Omental fat pad (tissue), 4 donors: ENCODE data around the gene RAB40A. TPM values are rescaled to one million over a fixed set of nuclear protein-coding genes. Genes with fewer than 3 reads are reported as not detected.
"Not testable (repeated sequence)": the region's sequence is repeated elsewhere in the genome, so short reads cannot be mapped to it uniquely, and the experiment has no call there.

ENCODE experiments used
- ATAC-seq: fragments of 150-250 bp; one replicate; pipeline ENCODE4 v1.9.1; 2016; ENCODE audit warnings: mild to moderate bottlenecking, moderate library complexity; ENCODE audit not compliant: low FRiP score
- DNase-seq: peaks from one replicate; pipeline ENCODE4 v3.0.0-alpha.2; 2019; ENCODE audit warnings: low spot score
- total RNA-seq, 4 donors: library from RNA; depleted of rRNA; stranded (reverse); fragments of >200 nt; gene quantifications; one replicate each; pipeline ENCODE4 v1.1.0, GENCODE V29; 2016
- TF ChIP-seq, protein P1 (sequence below), 3 donors: fragments of 450-650 bp; IDR thresholded peaks; one replicate each; pipeline ENCODE4 v1.5.1; 2016 to 2017; ENCODE audit warnings: antibody characterized with exemption in 3 of 3, mild to moderate bottlenecking in 3 of 3, moderate library complexity in 2 of 3

RAB40A gene
- total RNA-seq, 4 donors from 2014 or later, result 0.19 to 1.3 (median 0.44) TPM; not detected in 1

GRCh38 chrX:103467156-103467555 lies 52.1 kb downstream of the RAB40A start:
- TF ChIP-seq, protein P1, sequence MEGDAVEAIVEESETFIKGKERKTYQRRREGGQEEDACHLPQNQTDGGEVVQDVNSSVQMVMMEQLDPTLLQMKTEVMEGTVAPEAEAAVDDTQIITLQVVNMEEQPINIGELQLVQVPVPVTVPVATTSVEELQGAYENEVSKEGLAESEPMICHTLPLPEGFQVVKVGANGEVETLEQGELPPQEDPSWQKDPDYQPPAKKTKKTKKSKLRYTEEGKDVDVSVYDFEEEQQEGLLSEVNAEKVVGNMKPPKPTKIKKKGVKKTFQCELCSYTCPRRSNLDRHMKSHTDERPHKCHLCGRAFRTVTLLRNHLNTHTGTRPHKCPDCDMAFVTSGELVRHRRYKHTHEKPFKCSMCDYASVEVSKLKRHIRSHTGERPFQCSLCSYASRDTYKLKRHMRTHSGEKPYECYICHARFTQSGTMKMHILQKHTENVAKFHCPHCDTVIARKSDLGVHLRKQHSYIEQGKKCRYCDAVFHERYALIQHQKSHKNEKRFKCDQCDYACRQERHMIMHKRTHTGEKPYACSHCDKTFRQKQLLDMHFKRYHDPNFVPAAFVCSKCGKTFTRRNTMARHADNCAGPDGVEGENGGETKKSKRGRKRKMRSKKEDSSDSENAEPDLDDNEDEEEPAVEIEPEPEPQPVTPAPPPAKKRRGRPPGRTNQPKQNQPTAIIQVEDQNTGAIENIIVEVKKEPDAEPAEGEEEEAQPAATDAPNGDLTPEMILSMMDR (IDR thresholded peaks at IDR 0.05), result no peak
- no peak for ATAC-seq

GRCh38 chrX:103464774-103465117 lies 54.5 kb downstream of the RAB40A start:
- DNase-seq (peak; percentile 60), ATAC-seq (peak; percentile 74)
- TF ChIP-seq, protein P1 (IDR thresholded peaks at IDR 0.05), result no peak

More at GRCh38 chrX:103467156-103467555, 52.1 kb downstream of the RAB40A start:
- no peak for DNase-seq

- ATAC-seq (peak; percentile 65), DNase-seq (no peak)
- TF ChIP-seq, protein P1 (IDR thresholded peaks at IDR 0.05), result no peak
Observed at GRCh38 chrX:103464072-103464773, 55.1 kb downstream of the RAB40A start.

DNA sequence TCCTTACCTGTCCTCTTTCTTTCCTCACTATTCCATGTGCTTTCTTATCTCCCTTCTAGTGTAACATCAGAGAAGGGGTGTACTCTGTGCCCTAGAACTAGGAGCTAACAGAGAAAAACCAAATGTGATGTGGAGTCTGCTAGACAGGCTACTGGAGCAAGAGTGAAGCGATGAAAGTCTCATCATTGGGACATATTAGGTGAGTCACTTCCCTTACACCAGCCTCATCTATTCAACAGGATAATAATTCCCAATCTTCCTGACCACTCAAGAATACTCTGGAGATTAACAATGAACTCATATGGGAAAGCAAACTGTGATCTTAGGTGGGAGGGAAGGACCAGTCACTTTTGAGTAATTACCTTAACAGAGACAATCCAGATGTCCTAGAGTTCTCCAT lies 58.1 kb downstream of the RAB40A start:
- DNase-seq, result no peak
- TF ChIP-seq, protein P1 (IDR thresholded peaks at IDR 0.05), result no peak
- no peak for ATAC-seq

DNA sequence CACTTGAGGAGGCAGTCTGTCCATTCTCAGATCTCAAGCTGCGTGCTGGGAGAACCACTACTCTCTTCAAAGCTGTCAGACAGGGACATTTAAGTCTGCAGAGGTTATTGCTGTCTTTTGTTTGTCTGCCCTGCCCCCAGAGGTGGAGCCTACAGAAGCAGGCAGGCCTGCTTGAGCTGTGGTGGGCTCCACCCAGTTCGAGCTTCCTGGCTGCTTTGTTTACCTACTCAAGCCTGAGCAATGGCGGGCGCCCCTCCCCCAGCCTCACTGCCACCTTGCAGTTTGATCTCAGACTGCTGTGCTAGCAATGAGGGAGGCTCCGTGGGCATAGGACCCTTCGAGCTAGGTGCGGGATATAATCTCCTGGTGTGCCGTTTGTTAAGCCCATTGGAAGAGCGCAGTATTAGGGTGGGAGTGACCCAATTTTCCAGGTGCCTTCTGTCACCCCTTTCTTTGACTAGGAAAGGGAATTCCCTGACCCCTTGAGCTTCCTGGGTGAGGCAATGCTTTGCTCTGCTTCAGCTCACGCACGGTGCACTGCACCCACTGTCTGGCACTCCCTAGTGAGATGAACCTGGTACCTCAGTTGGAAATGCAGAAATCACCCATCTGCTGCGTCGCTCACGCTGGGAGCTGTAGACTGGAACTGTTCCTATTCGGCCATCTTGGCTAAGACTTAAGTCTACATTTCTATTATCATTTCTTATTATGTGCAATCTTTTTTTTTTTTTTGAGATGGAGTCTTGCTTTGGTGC lies 59.1 kb downstream of the RAB40A start:
- ATAC-seq, DNase-seq: not testable (repeated sequence)

- TF ChIP-seq, protein P1 (IDR thresholded peaks at IDR 0.05), result no peak
- peak; percentile 92 for ATAC-seq
- DNase-seq, result no peak
Observed at GRCh38 chrX:103453655-103454054, 65.6 kb downstream of the RAB40A start.

Other genes with a start within 250 kb of the RAB40A start
- gene TCEAL5, start 242.7 kb downstream of the RAB40A start, total RNA-seq, result 1 to 10 TPM in 1 of 4 donors, not detected in 3; 2.9 TPM
- 10 to 100 TPM in 2 of 4 donors, 1 to 10 TPM in 1, not detected in 1; 2.8 to 13.1 (median 12.6) TPM for gene BEX2, start 208.5 kb downstream of the RAB40A start, total RNA-seq
- gene TCEAL7, start 189.2 kb downstream of the RAB40A start, total RNA-seq, result 10 to 100 TPM in 1 of 4 donors, 1 to 10 TPM in 3; 2.0 to 18.5 (median 6.7) TPM
- gene TCEAL9, start 163.0 kb downstream of the RAB40A start, total RNA-seq, result 100 to 1,000 TPM in 1 of 4 donors, 10 to 100 TPM in 3; 55.2 to 129 (median 70.8) TPM
- 100 to 1,000 TPM in 3 of 4 donors, 10 to 100 TPM in 1; 68.5 to 157 (median 110) TPM for gene BEX3, start 143.0 kb downstream of the RAB40A start, total RNA-seq
- gene TCEAL4, start 66.0 kb upstream of the RAB40A start, total RNA-seq, result 100 to 1,000 TPM in 3 of 4 donors, 10 to 100 TPM in 1; 90.0 to 221 (median 107) TPM
- gene TCEAL3, start 88.5 kb upstream of the RAB40A start, total RNA-seq, result 10 to 100 TPM; 23.9 to 41.7 (median 31.2) TPM
- 10 to 100 TPM; 32.8 to 70.3 (median 51.7) TPM for gene TCEAL1, start 109.5 kb upstream of the RAB40A start, total RNA-seq
- 100 to 1,000 TPM; 173 to 373 (median 272) TPM for gene MORF4L2, start 167.2 kb upstream of the RAB40A start, total RNA-seq
- not detected for gene TMEM31, start 191.4 kb upstream of the RAB40A start, total RNA-seq